ENCODE results near the gene RBM38.

DNA sequence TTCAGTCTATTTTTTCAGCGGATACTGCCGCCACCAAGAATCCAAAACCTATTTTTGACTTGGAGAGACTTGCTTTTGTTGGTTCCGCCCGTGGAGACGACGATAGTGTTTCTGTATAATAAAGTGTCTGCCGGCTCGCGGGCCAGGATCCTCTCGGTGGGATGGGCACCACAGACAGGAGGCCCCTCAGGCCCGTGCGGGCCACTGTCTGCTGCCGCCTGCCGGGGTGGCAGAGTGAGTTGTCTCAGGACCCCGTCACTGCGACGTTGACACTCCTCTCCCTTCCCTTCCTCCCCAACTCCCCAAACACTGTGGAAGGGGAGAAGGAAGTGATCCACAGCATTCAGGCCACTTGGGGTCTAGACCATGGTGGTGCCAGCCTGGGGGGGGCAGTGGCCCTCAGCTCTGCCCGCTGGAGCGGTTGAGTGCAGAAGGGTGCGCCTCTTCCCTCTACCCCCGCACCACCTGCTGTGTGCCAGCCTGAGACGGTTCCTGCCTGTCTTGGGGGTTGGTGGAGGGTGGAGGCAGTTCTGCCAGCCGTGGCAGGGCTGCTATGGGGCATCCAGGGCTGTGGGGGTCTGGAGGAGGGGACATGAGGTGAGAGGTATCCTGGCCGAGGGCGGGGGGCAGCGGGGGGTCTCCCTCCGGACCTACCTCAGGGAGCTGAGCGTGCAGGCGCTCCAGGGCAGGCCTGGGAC is 17.5 kb downstream of the RBM38 start:
- TF ChIP-seq POLR2A (IDR thresholded peaks at IDR 0.05): no peak
- TF ChIP-seq, protein P1, sequence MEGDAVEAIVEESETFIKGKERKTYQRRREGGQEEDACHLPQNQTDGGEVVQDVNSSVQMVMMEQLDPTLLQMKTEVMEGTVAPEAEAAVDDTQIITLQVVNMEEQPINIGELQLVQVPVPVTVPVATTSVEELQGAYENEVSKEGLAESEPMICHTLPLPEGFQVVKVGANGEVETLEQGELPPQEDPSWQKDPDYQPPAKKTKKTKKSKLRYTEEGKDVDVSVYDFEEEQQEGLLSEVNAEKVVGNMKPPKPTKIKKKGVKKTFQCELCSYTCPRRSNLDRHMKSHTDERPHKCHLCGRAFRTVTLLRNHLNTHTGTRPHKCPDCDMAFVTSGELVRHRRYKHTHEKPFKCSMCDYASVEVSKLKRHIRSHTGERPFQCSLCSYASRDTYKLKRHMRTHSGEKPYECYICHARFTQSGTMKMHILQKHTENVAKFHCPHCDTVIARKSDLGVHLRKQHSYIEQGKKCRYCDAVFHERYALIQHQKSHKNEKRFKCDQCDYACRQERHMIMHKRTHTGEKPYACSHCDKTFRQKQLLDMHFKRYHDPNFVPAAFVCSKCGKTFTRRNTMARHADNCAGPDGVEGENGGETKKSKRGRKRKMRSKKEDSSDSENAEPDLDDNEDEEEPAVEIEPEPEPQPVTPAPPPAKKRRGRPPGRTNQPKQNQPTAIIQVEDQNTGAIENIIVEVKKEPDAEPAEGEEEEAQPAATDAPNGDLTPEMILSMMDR (IDR thresholded peaks at IDR 0.05): no peak

All from Peyer's patch (tissue), 4 donors.